Ramos (cell line): ENCODE results near the gene PES1.
"Not testable (repeated sequence)": the region's sequence is repeated elsewhere in the genome, so short reads cannot be mapped to it uniquely, and the experiment has no call there.

Experiments used
- in situ Hi-C: fragments of 300-500 bp; cut with MboI; formaldehyde crosslinking; loops from one replicate; pipeline ENCODE4 v1.14.3; 2022; ENCODE audit warnings: low sequenced_read_pairs; ENCODE audit not compliant: unreplicated experiment

PES1 gene

DNA sequence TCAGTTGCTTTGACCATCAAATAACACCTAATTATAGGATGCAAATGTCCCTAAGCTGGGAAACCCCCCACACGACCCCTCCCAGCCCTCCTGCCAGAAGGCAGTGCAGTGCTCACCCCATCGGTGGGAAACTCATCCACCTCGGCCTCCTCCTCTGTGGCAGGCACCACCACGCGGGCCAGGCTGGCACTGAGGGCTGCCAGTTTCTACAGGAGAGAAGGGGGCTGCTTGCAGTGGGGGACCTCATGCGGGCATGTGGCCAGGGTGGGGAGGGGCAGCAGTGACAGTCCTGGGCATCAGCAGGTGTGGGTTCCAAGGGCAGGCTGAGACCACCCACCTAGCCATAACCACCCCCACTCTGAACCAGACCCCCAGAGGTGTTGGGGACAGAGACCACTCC, 10.8 kb downstream of the PES1 start:
- in situ Hi-C loops, result loop anchor here (10.0 kb wide), 1 partner anchor 56 kb away; no protein-coding TSS in a partner anchor

DNA sequence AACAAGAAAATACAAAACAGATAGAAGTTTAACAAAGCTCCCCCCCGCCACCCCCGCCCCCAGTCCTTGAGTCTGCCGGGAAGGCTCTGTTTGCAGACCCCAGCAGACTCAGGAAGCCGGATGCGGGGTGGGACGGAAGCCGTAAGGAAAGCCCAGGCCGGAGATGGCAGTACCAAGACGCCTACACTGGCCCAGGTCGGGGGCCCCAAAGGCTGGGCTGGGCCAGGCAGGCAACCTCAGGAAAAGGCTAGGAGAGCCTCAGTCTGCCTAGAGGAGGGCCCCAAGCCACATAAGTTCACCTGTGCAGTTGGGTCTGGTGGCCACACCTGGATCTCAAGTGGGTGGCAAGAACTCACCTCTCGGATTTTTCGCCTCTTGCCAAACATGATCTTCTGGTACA, 13.2 kb downstream of the PES1 start:
- in situ Hi-C loops, result no loop called here

DNA sequence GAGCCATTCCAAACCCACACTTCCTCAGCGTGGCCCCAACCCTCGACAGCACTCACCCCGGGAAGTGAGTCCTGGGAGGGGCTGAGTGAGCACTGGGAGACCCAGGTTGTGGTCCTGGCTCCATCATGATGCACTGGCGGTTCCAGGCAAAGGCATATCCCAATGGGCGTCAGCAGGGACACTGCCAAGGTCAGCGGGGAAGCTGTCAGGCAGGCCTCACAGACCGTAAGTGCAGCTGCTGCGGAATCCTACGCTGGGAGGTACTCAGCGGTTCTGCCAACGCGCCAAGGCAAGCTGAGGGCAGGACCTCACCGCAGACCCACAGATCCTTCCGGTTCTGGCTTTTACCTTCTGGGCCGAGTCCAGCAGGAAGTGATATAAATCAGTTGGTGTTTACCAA, 15.9 kb downstream of the PES1 start:
- in situ Hi-C loops, result no loop called here

DNA sequence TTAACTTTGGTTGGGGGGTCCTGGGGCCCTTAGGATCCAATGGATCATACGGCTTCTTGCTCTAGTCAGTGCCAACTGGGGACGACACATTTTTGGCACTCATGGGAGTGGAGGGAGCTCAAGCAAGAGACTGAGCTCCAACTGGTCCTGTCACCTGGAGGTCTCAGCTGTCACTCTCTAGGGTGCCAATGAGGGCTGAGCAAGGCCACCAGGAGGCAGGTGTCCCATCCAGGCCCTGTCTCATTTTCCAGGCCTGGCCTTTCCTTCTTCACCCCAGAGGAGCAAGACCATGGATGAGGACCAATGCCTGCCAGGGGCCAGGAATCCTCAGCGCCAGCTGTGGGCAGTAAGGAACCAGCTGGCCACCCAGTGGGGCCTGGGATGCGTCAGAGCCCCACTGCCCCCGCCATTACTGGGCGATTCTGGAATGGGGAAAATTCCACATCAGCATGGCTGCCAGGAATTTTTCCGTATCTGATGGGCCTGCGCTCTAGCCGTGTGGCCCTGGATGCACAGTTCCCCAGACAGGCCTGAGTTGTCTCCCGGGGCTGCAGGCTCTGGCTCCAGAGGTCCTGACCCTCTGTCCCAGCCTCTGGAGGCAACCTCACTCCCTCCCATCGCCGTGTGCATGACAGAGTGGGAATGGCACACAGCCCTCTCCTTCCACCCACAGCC, 16.6 kb downstream of the PES1 start:
- in situ Hi-C loops, result no loop called here

DNA sequence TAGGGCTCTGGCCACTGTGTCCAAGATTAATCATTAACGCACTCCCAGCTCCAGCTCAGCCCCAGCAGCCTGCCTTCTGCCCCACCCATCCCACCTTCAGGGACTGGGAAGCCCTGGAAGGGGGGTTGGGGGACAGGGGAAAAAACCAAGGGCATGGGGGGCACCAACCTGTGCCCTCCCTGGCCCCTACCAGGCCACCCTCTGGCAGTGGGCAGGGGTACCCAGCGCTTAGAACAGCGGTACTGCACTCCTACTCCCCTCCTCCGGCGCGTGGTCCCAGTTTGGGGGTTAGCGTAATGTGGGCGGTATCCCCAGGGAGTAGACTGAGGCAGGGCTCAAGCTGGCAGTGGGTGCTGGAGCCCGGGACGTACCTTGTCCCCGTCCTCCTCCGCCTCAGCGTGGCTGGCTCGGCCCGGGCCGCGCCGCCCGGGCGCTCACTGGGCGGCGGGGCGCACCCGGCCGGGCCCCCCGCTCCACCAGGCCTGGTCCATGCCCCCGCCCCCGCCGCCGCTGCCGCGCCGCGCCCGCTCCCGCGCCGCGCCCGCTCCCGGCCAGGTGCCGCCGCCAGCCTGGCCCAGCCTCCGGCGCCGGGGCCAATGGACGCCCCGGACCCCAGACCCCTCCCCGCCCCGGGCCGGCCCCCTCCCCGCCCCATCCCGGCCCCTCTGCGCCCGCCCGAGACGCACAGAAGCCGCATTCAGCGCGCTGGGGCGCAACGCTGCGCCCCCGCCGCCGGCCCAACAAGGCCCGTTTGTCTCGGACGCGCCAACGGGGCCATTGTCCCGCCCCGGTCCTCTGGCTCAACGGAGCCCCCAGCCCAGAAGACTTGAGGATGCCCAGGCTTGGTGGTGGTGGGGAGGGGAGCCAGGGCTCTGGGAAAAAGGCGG, 17.4 kb downstream of the PES1 start, which contains the start of gene GAL3ST1:
GAL3ST1 (minus strand) TSS at position 571 of the 887 bp plus-strand sequence. CDS start 17,273 bp downstream, outside the sequence.
- in situ Hi-C loops, result no loop called here

DNA sequence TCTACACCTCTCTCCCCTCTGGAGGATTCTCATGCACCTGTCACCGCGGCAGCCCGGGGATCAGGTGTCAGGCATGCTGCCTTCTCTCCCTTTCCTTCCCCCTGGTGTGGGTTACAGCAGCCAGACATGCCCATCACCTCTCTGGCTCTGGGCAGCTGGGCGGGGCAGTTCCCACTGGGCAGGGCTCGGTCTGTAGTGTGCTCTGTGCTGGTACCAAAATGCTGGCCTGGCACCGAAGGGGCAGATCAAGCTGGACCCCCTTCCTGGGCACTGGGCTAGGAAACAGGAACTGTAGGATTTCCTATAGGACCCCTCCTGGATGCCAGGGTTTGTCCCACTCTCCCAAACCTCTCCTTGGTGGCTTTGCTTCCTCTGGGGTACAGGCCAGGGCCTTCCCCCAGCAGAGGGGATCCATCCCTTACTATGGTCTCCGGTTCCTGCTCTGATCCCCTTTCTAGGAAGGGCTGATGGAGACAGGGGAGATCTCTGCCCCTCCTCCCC, 18.1 kb downstream of the PES1 start:
- in situ Hi-C loops, result no loop called here

DNA sequence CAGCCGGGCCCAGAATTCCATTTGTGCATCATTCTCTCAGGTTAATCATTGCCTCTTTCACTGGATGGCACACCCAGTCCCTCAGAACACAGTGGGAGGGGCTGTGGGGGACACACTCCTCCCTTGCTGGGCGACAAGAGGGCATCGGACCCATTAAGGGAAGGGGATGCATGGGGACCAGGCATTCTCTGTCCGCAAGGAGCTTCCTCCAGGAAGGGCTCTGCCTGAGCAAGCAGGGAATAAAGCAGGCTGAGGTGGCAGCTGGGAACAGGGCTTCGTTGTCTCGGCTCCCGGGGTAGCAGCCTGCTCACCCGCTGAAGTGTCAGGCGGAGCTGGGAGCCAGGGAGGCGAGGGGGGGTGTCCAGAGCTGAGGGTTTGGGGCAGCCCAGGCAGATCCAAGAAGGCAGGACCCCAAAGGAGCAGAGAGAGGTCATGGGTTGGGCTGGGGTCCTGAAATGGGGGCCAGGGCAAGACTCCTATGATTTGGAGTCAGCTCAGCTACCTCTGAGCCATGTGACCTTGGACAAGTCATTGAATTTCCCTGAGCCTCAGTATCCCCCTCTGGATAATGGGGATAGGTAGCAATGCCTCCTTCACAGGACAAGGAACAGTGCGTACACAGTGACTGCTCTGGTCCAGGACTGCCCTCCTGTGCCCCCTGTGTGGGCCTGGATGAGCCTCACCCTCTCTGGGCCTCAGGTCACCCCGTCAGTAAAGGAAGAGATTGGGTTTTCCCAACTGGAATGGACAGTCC, 18.7 kb downstream of the PES1 start:
- in situ Hi-C loops, result no loop called here

DNA sequence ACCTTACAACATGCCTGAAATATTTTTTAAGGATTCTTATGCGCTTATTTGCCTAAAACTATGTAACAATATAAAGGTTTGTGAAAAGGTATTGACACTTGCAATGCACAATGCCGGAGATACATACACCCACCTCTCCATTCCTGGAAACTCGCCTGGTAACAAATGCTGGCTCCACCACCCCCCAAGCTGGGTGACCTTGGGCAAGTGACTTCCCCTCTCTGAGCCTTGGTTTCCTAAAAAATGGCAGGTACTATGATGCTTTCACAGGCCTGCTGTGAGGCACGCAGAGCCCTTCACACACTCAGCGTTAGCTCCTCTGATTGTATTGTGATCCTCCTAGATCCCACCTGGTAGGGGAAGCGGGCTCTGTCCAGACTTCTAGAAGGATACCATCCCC, 19.5 kb downstream of the PES1 start:
- in situ Hi-C loops, result no loop called here

DNA sequence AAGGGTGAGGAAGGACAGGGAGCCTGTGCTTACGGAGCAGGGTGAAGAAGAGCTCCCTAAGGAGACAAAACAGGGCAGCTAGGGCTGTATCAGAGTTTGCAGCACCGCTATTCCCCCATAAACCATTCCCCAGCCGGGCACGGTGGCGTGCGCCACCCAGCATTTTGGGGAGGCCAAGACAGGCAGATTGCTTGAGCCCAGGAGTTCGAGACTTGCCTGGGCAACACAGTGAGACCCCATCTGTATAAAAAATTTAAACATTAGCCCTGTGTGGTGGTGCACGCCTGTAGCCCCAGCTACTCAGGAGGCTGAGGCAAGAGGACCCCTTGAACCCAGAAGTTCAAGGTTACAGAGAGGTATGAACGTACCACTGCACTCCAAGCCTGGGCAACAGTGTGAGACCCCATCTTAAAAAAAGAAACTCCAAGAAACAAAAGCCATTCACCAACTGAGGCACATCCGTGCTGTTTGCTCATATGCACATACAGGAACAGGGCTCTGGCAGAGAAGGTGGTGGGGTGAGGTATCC, 22.0 kb downstream of the PES1 start:
- in situ Hi-C loops, result no loop called here

DNA sequence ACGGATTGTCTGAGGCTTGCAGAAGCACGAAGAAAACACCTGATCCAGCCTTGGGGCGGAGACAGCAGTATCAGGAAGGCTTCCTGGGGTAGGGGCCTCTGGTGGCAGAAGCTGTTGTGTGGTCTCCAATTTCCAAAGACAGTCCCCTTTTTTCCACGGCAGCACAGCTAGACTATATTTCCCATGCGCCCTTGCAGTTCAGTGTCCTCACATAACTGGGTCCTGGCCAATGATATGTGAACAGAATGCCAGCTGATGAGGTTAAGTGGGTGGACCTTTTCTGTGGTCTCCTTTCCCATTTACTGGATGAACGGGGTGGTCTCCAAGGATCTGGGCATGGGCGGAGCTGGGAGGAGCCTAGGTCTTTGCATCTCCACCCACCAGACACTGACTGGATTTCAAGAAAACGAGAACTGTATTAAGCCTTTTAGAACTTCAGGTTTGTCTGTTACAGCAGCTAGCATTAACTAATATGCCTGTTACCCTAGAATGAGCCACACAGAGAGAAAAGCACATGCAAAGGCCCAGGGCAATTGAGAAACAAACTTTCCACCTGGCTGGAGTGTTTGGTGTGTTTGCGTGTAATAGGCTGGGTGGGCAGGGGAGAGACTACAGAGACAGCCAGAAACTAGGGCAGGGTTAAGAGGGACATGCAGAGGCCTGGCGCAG, 23.4 kb downstream of the PES1 start:
- in situ Hi-C loops, result no loop called here

DNA sequence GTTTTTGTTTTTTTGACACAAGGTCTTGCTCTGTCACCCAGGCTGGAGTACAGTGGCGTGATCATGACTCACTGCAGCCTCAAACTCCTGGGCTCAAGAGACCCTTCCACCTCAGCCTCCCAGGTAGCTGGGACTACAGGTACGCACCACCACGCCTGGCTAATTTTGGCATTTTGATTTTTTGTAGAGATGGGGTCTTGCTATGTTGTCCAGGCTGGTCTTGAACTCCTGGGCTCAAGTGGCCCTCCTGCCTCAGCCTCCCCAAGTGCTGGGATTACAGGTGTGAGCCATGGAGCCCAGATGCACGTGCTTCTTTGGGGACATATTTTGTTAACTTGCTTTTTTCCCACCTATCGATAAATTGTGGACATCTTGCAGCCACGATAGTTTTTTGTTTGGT, 24.4 kb downstream of the PES1 start:
- in situ Hi-C loops, result not testable (repeated sequence)

DNA sequence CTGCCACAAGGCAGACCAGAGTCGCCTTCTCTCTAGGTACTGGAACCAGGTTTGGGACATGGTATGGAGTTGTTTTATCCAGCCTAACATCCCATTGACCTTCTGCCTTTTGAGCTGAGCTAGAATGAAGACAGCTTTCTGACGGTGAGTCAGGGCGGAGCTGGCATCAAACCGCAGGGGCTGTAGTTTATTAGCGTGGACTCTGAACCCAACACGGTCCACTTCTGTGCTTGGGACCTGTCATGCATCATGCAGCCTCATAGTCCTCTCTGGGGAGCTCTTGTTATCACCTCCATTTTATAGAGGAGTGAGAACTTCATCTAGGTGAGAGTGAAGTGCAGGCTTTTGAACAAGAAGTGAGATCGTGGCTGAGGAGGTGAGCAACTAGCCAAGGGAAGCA, 25.6 kb downstream of the PES1 start:
- in situ Hi-C loops, result no loop called here

DNA sequence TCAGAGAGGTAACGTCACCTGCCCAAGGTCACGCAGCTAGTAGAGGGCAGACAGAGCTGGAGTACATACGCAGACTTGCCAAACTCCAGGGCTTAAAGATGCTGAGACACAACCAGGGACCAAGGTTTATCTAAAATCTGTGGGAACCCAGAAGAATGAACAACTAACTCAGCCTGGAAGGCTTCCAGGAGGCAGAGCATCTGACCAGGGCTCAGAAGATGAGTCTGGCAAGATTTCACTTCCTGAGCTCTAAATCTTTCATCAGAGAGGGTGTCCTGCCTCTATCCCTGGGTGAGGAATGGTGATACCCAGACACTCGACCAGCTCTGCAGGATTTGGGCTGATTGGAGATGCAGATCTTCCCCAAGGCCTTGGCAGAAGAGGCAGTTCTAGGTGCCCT, 26.4 kb downstream of the PES1 start:
- in situ Hi-C loops, result no loop called here

DNA sequence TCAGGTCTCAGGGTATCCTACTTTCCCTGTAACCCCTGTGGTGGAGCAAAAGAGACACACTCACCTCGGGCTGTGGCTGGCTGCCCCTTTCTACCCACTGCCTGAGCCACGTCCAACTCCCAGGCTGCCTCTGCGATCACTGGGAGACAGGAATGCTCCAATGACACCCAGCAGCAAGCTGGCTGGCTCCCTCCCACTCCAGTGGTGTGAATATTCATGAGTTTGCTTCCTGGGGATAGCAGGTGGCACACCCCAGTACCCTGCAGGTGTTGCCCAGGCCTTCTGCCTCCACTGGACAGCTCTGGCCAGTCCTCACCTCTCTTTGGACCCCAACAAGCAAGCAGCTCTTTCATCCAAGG, 27.0 kb downstream of the PES1 start:
- in situ Hi-C loops, result no loop called here

DNA sequence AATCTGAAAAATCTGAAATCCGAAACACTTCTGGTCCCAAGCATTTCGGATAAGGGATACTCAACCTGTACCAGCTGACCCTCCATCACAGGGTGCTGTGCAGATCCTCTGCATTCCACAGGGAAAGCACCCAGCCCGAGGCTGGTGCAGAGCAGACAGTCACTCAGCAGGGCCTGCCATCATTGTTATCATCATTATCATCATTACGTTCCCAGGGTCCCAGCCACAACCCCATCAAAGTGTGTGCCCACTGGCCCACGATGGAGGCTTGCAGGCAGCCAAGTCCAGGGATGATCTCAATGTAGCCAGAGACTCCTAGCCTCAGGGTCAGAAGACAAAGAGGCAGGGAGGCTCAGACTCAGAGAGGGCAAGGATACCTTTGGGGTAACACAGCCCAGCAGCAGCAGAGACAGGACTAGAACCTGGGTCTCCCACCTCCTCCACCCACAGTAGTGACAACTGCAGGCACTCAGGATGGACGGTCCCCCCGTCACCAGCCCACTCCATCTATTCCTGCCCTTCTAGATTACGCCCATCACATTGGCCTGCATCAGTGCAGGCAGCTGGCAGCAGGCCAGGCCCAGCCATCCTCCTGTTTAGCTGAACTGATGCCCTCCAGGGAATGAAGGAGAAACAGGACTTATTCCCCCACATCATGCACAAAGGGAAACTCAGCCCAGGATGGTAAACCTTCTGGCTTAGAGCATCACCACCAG, 27.5 kb downstream of the PES1 start:
- in situ Hi-C loops, result no loop called here

DNA sequence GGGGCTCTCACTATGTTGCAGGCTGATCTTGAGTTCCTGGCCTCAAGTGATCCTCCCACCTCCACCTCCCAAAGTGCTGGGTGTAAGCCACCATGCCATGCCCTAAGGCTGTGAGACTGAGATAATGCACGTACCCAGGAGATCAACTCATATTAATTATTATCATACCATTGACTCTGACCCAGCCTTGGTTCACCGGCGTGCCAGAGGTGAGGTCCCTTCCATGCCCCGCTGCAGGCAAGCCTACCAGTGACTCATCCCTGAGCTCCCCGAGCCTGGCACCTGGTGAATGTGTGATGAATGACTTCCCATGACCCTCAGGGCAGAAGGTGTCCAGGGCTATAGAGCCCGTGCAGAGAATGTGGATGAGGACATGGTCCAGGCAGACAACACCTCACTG, 29.3 kb downstream of the PES1 start:
- in situ Hi-C loops, result no loop called here

DNA sequence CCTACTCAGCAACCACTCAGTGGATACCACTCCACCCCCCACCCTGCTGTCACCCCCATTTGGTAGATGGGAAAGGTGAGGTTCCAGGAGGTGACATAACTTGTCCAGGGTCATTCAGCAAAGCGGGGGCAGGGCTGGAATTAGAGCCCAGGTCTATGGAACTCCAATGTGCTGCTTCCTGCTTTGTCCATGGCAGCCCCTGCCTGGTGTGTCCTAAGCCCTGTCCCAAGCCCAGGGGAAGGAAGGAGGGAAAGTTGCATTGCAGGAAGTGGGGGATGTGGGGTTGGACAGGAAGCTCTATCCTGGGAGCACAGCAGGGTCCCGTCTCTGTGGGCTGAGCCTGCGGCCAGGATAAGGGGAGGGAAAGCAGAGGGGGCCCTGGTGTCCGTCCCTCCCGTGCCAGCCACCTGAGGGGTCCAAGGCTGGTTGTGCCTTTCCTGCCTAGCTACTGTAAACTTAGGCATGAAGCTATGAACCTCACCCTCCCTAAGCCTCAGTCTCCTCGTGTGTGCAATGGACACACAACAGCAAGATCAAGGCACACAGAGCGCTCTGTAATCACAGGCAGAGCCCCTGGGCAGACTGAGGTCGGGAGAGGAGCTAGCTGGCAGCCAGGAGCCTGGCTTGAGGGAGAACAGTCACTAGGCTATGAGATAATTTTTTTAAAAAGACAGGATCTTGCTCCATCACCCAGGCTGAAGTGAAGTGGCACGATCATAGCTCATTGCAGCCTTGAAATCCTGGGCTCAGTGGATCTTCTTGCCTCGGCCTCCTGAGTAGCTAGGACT, 30.1 kb downstream of the PES1 start:
- in situ Hi-C loops, result no loop called here

DNA sequence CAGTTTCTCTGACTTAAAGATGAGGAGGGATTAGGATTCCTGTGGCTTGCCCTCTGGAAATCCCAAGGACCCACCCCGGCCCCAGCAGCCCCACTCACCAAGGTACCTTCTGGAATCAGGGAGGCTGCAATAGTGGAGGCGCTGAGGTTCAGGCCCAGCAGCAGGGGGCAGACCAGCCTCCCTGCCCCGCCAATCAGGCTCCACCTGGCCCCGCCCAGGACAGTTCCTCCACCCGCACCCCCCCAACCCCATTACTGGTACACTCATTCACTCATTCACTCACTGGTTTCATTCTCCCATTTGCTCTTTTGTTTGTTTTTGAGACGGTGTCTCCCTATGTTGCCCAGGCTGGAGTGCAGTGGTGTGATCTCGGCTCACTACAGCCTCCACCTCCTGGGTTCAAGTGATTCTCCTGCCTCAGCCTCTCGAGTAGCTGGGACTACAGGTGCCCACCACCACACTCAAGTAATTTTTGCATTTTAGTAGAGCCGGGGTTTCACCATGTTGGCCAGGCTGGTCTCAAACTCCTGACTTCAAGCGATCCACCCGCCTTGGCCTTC, 31.0 kb downstream of the PES1 start:
- in situ Hi-C loops, result not testable (repeated sequence)
